HL-60 (cell line): ENCODE data around the gene FAT1.

ENCODE experiments used
- DNase-seq, 2 experiments: peaks; one replicate each; pipeline ENCODE4 v3.0.0-alpha.2; 2010 to 2020; ENCODE audit warnings: low read depth in 1 of 2, low spot score in 1 of 2
- H3K27ac ChIP-seq: fragments of 250-450 bp; sonication (Bioruptor Pico); replicated peaks from 2 replicates; pipeline ENCODE4 v1.5.1; 2020; ENCODE audit warnings: mild to moderate bottlenecking, moderate library complexity
- H3K27me3 ChIP-seq: fragments of 250-450 bp; sonication (Bioruptor Pico); 2 replicates; pipeline ENCODE4 v1.5.1; 2021; ENCODE audit warnings: mild to moderate bottlenecking, moderate library complexity; ENCODE audit not compliant: insufficient read depth, poor library complexity, severe bottlenecking
- H3K4me3 ChIP-seq: replicated peaks from 2 replicates; pipeline ENCODE4 v1.5.1; 2011; ENCODE audit warnings: mild to moderate bottlenecking, control low read depth, low read length; ENCODE audit not compliant: insufficient read depth
- GABPA ChIP-seq: IDR thresholded peaks from 2 replicates; pipeline ENCODE4 v1.6.1; 2012; ENCODE audit warnings: low read depth
- POLR2AphosphoS5 ChIP-seq: IDR thresholded peaks from 2 replicates; pipeline ENCODE4 v1.6.1; 2012; ENCODE audit warnings: low read depth
- SPI1 ChIP-seq: IDR thresholded peaks from 2 replicates; pipeline ENCODE4 v1.6.1; 2012; ENCODE audit warnings: low read depth, mild to moderate bottlenecking, borderline replicate concordance
- TF ChIP-seq, protein P1 (sequence below): IDR thresholded peaks from one replicate; pipeline ENCODE4 v1.5.1; 2011; ENCODE audit warnings: low read length, control low read depth, inconsistent platforms; ENCODE audit not compliant: insufficient read depth
- TF ChIP-seq, protein P2 (sequence below): IDR thresholded peaks from 2 replicates; pipeline ENCODE4 v1.6.1; 2012; ENCODE audit warnings: low read depth; ENCODE audit not compliant: insufficient replicate concordance

The FAT1 gene

DNA sequence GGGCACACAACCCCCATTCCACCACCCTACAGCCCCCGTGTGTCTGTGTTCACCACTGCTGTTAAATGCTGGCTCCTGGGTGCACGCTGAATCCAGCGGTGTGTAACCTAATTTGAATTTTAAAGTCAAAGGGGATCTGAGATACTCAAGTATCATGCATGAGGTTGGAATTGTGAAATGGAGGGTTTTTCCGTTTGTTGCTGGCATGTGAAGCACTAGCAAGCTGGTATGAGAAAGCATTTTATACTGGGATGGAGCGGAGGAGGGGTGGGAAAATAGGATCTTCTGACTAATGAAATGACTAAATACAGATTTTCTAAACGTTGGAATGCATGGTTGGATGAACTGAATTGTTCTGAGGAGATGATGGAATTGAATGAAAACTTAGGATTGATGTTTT lies 36.9 kb upstream of the FAT1 start:
- H3K4me3 ChIP-seq: no peak overlapping the region
- H3K27me3 ChIP-seq: no peaks in the 10 kb centered on the region
- H3K27ac ChIP-seq: no peak overlapping the region
- no peak for DNase-seq
- TF ChIP-seq POLR2AphosphoS5 (no peak), SPI1 (no peak), GABPA (no peak)
- TF ChIP-seq, protein P1, sequence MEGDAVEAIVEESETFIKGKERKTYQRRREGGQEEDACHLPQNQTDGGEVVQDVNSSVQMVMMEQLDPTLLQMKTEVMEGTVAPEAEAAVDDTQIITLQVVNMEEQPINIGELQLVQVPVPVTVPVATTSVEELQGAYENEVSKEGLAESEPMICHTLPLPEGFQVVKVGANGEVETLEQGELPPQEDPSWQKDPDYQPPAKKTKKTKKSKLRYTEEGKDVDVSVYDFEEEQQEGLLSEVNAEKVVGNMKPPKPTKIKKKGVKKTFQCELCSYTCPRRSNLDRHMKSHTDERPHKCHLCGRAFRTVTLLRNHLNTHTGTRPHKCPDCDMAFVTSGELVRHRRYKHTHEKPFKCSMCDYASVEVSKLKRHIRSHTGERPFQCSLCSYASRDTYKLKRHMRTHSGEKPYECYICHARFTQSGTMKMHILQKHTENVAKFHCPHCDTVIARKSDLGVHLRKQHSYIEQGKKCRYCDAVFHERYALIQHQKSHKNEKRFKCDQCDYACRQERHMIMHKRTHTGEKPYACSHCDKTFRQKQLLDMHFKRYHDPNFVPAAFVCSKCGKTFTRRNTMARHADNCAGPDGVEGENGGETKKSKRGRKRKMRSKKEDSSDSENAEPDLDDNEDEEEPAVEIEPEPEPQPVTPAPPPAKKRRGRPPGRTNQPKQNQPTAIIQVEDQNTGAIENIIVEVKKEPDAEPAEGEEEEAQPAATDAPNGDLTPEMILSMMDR: no peak
- TF ChIP-seq, protein P2, sequence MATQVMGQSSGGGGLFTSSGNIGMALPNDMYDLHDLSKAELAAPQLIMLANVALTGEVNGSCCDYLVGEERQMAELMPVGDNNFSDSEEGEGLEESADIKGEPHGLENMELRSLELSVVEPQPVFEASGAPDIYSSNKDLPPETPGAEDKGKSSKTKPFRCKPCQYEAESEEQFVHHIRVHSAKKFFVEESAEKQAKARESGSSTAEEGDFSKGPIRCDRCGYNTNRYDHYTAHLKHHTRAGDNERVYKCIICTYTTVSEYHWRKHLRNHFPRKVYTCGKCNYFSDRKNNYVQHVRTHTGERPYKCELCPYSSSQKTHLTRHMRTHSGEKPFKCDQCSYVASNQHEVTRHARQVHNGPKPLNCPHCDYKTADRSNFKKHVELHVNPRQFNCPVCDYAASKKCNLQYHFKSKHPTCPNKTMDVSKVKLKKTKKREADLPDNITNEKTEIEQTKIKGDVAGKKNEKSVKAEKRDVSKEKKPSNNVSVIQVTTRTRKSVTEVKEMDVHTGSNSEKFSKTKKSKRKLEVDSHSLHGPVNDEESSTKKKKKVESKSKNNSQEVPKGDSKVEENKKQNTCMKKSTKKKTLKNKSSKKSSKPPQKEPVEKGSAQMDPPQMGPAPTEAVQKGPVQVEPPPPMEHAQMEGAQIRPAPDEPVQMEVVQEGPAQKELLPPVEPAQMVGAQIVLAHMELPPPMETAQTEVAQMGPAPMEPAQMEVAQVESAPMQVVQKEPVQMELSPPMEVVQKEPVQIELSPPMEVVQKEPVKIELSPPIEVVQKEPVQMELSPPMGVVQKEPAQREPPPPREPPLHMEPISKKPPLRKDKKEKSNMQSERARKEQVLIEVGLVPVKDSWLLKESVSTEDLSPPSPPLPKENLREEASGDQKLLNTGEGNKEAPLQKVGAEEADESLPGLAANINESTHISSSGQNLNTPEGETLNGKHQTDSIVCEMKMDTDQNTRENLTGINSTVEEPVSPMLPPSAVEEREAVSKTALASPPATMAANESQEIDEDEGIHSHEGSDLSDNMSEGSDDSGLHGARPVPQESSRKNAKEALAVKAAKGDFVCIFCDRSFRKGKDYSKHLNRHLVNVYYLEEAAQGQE: no peak

DNA sequence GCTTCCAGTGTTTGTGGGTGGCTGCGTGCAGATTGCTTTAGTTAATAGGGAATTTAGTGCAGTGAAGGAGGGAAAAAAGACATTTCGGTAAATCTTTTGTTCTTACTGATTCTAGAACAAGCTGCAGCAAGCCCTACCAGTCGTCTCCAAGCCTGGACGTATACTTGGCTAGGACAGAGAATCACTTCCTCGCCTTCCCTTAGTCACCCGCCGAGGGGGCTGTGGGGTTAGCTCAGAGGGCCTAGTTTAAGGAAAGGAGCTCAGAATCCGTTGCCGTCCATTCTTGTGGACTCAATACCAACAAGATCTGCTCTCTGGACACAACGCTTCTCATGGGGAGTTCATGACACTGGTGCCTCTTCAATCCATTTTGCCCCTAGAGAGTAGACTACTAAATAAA lies 36.3 kb upstream of the FAT1 start:
- Histone ChIP-seq H3K4me3 (no peak overlapping the region), H3K27ac (no peak overlapping the region), H3K27me3 (no peaks in the 10 kb centered on the region)
- DNase-seq: no peak
- TF ChIP-seq SPI1 (no peak), GABPA (no peak), POLR2AphosphoS5 (no peak)
- TF ChIP-seq, protein P2: no peak
- TF ChIP-seq, protein P1: no peak

DNA sequence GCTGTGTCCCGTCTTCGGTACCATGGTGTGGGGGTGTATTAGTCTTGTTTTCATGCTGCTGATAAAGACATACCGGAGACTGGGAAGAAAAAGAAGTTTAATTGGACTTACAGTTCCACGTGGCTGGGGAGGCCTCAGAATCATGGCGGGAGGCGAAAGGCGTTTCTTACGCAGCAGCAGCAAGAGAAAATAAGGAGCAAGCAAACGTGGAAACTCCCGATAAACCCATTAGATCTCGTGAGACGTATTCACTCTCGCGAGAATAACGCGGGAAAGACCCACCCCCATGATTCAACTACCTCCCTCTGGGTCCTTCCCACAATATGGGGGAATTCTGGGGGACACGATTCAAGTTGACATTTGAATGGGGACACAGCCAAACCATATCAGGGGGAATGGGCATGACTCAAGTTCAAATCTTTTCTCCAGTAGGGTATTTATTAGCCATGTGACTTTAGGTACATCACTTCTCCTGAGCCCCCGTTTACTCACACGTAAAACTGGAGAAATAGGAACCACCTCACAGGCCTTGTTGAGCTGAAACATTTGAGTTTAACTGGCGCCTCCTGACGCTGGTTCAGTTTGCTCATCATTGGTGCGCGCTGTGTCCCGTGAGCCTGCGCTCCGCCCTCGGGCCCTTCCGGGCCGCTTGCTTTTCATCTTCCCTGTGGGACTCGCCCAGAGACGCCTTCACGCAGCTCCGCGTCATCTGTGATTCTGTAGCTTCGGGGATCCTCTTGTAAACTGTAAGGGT lies 35.5 kb upstream of the FAT1 start:
- no peak for DNase-seq
- Histone ChIP-seq H3K27me3 (no peaks in the 10 kb centered on the region), H3K27ac (no peak overlapping the region), H3K4me3 (no peak overlapping the region)
- TF ChIP-seq POLR2AphosphoS5: no peak
- TF ChIP-seq, protein P1: no peak
- TF ChIP-seq SPI1: no peak
- TF ChIP-seq, protein P2: no peak
- TF ChIP-seq GABPA: no peak
